GM12891 (cell line): ENCODE measurements around the gene UNC119B.

Experiments used
- POLR2A ChIP-seq: IDR thresholded peaks from 2 replicates; pipeline ENCODE4 v1.6.1; 2011; ENCODE audit warnings: low read depth, low read length, control low read depth
- POLR2AphosphoS5 ChIP-seq: IDR thresholded peaks from 2 replicates; pipeline ENCODE4 v1.6.1; 2011; ENCODE audit warnings: low read depth, low read length, control low read depth
- POU2F2 ChIP-seq: IDR thresholded peaks from 2 replicates; pipeline ENCODE4 v1.6.1; 2011; ENCODE audit warnings: low read depth, mild to moderate bottlenecking, control low read depth, low read length, moderate library complexity
- SPI1 ChIP-seq: IDR thresholded peaks from 2 replicates; pipeline ENCODE4 v1.6.1; 2011; ENCODE audit warnings: low read depth, low read length, control low read depth

DNA sequence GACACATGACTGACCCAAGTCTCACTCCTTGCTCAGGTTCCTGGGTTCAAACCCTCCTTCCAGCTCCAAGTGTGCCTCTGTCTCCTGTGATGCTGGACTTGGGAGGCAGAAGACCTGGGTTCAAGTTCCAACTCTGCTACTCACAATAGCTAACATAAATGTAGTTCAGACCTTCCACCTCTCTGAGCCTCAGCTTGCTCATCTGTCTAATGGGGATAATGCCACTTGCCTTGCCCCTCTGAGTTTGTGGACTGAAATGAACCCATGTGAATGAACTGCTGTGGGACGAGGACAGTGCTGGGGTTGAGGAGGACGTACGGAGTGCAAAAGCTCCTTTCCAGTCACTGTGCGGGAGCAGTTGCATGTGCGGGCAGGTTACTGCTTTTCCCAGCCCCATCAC lies 56.3 kb downstream of the UNC119B start:
- TF ChIP-seq POLR2AphosphoS5 (no peak), POU2F2 (no peak), POLR2A (no peak), SPI1 (no peak)
